A549 (cell line): ENCODE results near the gene PCCB.

Experiments used
- SREBF2 ChIP-seq: fragments of 450-650 bp; IDR thresholded peaks from 2 replicates; pipeline ENCODE4 v1.6.1; 2014; ENCODE audit warnings: mild to moderate bottlenecking, moderate library complexity
- TF ChIP-seq, protein P1 (sequence below): fragments of 150-350 bp; IDR thresholded peaks from 2 replicates; pipeline ENCODE4 v1.6.1; 2014; ENCODE audit warnings: low read depth, mild to moderate bottlenecking, low read length
- TF ChIP-seq, protein P2 (sequence below): fragments of >200 bp; sonication (Bioruptor Twin); formaldehyde crosslinking; IDR thresholded peaks from 3 replicates; pipeline ENCODE4 v1.5.1; 2016
- TF ChIP-seq, protein P3 (sequence below): fragments of 450-650 bp; IDR thresholded peaks from 2 replicates; pipeline ENCODE4 v1.6.1; 2014; ENCODE audit warnings: antibody characterized with exemption

DNA sequence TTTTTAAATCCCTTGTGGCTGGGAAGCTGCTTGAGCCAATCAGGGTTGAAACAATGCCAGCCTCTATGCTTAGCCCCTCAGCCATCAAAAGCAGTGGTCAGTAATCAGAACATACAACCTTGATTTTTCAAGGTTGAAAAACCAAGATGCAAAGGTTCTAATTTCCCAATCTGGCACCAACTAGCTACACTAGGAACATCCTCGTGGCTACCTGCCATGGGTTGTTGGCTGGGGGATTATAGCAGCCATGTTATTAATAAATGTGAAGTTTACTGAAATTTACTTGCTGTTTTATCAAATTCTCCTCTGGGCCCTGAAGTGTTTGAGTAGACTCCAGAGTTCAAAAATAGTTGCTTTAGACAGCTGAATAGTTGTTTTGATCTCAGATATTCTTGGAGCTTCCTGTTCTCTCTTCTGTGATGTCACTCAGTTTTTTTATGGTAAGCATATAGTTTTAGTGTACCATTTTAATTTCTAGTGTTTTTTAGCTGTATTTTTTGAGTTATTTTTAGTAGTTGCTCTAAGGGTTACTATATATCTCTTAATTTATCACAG, 31.9 kb downstream of the PCCB start:
- TF ChIP-seq, protein P1, sequence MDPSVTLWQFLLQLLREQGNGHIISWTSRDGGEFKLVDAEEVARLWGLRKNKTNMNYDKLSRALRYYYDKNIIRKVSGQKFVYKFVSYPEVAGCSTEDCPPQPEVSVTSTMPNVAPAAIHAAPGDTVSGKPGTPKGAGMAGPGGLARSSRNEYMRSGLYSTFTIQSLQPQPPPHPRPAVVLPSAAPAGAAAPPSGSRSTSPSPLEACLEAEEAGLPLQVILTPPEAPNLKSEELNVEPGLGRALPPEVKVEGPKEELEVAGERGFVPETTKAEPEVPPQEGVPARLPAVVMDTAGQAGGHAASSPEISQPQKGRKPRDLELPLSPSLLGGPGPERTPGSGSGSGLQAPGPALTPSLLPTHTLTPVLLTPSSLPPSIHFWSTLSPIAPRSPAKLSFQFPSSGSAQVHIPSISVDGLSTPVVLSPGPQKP, result no peak
- TF ChIP-seq, protein P2, sequence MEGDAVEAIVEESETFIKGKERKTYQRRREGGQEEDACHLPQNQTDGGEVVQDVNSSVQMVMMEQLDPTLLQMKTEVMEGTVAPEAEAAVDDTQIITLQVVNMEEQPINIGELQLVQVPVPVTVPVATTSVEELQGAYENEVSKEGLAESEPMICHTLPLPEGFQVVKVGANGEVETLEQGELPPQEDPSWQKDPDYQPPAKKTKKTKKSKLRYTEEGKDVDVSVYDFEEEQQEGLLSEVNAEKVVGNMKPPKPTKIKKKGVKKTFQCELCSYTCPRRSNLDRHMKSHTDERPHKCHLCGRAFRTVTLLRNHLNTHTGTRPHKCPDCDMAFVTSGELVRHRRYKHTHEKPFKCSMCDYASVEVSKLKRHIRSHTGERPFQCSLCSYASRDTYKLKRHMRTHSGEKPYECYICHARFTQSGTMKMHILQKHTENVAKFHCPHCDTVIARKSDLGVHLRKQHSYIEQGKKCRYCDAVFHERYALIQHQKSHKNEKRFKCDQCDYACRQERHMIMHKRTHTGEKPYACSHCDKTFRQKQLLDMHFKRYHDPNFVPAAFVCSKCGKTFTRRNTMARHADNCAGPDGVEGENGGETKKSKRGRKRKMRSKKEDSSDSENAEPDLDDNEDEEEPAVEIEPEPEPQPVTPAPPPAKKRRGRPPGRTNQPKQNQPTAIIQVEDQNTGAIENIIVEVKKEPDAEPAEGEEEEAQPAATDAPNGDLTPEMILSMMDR, result no peak
- no peak for TF ChIP-seq SREBF2
- TF ChIP-seq, protein P3, sequence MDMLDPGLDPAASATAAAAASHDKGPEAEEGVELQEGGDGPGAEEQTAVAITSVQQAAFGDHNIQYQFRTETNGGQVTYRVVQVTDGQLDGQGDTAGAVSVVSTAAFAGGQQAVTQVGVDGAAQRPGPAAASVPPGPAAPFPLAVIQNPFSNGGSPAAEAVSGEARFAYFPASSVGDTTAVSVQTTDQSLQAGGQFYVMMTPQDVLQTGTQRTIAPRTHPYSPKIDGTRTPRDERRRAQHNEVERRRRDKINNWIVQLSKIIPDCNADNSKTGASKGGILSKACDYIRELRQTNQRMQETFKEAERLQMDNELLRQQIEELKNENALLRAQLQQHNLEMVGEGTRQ, result no peak
